Omental fat pad (tissue), 4 donors: Measurements from ENCODE around the gene GALNS. TPM values are rescaled to one million over a fixed set of nuclear protein-coding genes. Genes with fewer than 3 reads are reported as not detected.

ENCODE experiments used
- ATAC-seq: fragments of 150-250 bp; one replicate; pipeline ENCODE4 v1.9.1; 2016; ENCODE audit warnings: mild to moderate bottlenecking, moderate library complexity; ENCODE audit not compliant: low FRiP score
- DNase-seq: peaks from one replicate; pipeline ENCODE4 v3.0.0-alpha.2; 2019; ENCODE audit warnings: low spot score
- total RNA-seq, 4 donors: library from RNA; depleted of rRNA; stranded (reverse); fragments of >200 nt; gene quantifications; one replicate each; pipeline ENCODE4 v1.1.0, GENCODE V29; 2016
- TF ChIP-seq, protein P1 (sequence below), 3 donors: fragments of 450-650 bp; IDR thresholded peaks; one replicate each; pipeline ENCODE4 v1.5.1; 2016 to 2017; ENCODE audit warnings: antibody characterized with exemption in 3 of 3, mild to moderate bottlenecking in 3 of 3, moderate library complexity in 2 of 3

GALNS gene
- total RNA-seq, 4 donors from 2014 or later: 15.0 to 32.0 (median 23.4) TPM

DNA sequence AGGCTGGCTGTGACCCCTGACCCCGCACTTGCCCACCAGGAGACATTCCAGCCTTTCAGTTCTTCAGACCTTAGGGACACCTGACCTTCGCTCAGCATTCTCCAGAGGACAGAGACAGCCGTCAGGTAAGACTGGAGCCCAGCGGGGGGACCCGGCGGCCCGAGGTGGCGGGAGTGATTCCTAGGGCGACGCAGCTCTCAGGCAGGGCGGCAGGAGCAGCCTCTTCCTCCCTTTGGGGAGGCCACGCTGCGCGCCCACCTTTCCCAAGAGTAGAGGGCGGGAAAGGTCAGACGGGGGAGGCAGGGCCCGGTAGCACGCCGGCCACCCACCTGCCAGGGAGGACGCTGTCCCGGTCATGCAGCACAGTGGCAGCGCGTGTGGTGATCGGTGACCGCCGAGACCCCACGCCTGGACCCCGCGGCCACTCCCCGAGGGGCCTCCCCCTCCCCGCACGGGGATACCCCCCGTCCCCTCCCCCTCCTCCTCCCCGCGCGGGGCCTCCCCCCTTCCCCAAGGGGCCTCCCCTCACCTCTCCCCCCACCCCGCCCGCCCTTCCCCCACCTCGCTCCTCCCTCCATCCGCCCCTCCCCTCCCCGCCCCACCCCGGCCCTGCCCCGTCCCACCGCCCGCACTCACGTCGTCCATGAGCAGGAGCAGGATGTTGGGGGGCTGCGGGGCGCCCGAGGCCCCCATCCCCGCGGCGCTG, 472 bp downstream of the GALNS start:
- ATAC-seq: peak; percentile 43
- TF ChIP-seq, protein P1, sequence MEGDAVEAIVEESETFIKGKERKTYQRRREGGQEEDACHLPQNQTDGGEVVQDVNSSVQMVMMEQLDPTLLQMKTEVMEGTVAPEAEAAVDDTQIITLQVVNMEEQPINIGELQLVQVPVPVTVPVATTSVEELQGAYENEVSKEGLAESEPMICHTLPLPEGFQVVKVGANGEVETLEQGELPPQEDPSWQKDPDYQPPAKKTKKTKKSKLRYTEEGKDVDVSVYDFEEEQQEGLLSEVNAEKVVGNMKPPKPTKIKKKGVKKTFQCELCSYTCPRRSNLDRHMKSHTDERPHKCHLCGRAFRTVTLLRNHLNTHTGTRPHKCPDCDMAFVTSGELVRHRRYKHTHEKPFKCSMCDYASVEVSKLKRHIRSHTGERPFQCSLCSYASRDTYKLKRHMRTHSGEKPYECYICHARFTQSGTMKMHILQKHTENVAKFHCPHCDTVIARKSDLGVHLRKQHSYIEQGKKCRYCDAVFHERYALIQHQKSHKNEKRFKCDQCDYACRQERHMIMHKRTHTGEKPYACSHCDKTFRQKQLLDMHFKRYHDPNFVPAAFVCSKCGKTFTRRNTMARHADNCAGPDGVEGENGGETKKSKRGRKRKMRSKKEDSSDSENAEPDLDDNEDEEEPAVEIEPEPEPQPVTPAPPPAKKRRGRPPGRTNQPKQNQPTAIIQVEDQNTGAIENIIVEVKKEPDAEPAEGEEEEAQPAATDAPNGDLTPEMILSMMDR (IDR thresholded peaks at IDR 0.05): no peak
- no peak for DNase-seq

DNA sequence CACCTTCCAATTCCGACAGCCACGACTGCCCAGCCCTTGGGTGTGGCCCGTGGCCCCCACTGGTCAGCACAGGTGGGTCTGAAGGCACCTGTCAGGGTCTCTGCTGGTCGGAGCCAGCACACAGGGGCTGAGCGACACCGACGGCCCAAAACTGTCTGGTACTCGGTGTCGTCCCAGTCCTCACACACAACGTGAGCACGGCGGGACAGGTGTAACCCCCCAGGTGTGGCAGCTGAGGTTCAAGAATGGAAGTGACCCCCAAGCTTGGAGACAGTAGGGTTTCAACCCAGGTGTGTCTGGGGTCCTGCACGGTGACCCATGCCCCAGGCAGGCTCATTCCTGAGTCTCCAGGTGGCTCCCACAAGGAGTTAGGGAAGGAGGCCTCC, 1.0 kb downstream of the GALNS start:
- DNase-seq: no peak

DNA sequence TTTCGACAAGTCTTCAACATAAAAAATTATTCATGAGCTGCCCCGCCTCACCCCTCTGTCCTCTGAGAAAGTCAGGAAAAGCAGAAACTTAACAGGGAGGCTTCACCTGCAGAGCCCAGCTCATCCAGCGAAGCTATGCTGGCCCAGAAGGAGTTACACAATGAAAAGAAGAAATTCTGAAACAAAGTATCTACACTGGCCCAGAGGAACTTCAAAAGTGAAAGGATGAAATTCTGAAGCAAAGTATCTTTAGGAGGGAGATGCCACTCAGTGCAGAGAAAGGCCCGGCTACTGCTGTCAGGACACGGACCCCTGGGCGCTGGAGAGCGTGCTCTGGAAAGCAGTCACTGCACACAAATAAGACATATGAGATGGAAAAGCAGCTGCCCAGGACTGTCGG, 1.6 kb downstream of the GALNS start:
- TF ChIP-seq, protein P1 (IDR thresholded peaks at IDR 0.05): no peak

More for the DNA sequence above, 1.0 kb downstream of the GALNS start:
- no peak for ATAC-seq
- TF ChIP-seq, protein P1 (IDR thresholded peaks at IDR 0.05): no peak

DNA sequence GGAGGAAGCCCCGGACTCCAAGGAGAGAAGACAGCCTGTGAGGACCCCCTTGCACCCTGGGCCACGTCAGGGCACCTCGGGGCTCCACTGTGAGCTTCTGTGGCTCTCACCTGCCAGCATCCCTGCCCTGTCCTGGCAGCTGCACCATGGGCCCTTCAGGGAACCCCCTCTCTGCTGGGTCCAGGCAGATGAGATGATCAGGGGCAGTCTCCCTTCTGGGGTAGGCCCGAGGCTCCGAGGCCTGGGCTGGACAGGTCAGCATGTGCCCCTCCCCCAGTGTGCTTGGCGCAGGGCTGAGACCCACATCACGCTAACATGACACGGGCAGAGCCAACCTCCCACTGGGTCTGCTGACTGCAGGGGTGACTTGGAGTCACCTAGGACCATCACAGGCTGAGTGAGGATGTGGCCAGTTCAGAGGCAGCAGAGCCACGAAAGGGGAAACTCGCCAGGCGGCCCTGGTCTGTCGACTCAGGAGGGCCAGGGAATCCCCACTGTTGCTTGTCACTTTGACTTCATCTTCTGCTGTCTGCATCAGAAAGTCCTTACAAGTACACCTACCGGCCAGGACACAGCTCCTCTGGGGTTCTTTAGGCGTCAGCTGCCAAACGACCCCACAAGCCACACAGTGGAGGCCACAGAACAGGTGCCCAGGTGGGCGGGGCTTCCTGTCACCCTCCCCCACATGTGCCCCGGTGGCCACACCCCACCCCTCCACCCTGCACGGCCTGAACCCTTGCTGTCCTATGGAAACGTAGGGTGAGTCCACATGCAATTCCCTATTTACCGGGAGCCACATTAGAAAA, 2.2 kb downstream of the GALNS start:
- TF ChIP-seq, protein P1 (IDR thresholded peaks at IDR 0.05): no peak
- no peak for DNase-seq
- ATAC-seq: no peak

More for the DNA sequence above, 1.6 kb downstream of the GALNS start:
- DNase-seq (no peak), ATAC-seq (no peak)

DNA sequence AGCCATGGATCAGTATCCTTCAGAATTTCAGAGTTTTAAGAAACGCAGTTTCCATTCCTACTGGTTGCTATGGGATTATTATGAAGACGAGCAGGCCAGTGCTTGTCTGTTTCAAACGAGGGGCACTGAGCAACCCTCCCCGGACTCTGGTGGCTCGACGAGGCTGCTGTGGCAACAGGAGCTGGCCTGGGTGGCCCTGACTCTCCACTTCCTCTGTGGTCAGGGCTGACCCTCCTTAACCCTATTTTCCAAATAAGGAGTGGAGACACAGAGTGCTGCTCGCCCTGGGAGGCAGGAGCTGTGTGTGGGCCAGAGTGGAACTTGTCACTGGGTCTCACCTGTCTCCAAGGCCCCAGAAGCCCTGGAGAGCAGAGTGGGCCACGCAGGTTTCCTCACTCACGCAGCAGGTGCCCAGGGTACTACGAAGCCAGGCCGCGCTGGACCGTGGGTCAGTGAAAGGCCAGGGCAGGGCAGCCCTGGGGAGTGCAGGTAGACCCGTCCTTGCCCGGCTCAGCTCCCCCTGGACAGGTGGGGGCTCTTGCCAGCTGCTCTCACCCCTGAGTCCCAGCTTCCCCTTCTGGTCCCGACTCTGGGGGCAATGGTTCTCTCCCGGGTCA, 3.3 kb downstream of the GALNS start:
- DNase-seq (no peak), ATAC-seq (no peak)
- TF ChIP-seq, protein P1 (IDR thresholded peaks at IDR 0.05): no peak

DNA sequence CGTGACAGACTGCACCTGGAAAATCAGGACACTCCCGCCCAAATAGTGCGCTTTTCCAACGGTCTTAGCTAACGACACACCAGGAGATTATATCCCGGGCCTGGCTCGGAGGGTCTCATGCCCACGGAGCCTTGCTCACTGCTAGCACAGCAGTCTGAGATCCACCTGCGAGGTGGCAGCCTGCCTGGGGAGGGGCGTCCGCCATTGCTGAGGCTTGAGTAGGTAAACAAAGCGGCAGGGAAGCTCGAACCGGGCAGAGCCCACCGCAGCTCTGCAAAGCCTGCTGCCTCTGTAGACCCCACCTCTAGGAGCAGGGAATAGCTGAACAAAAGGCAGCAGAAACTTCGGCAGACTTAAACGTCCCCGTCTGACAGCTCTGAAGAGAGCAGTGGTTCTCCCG, 5.1 kb downstream of the GALNS start:
- DNase-seq: no peak
- ATAC-seq: no peak
- TF ChIP-seq, protein P1 (IDR thresholded peaks at IDR 0.05): no peak
